Thyroid gland (tissue), 4 donors: ENCODE measurements around the gene SULT1C2.

Experiments used
- CTCF ChIP-seq, 6 experiments: fragments of 200-600 bp in 3 of 6; fragments of 450-650 bp in 3 of 6; sonication (generic) in 3 of 6; IDR thresholded peaks; one replicate each; pipeline ENCODE4 v1.5.1; 2016 to 2019; ENCODE audit warnings: antibody characterized with exemption in 6 of 6, mild to moderate bottlenecking in 2 of 6, inconsistent platforms in 1 of 6, moderate library complexity in 1 of 6
- POLR2A ChIP-seq, 2 donors: fragments of 450-650 bp; IDR thresholded peaks; one replicate each; pipeline ENCODE4 v1.6.1; 2017; ENCODE audit warnings: antibody characterized with exemption in 2 of 2, mild to moderate bottlenecking in 2 of 2, moderate library complexity in 1 of 2

GRCh38 chr2:108270768-108271506 lies 17.8 kb upstream of the SULT1C2 start:
- no peak for TF ChIP-seq POLR2A (IDR thresholded peaks at IDR 0.05)
- TF ChIP-seq CTCF (IDR thresholded peaks at IDR 0.05), result no peak
